HG02973 (cell line): ENCODE results near the gene CHST13.
A peak's percentile ranks its signal among the peaks of the same experiment; 100 is the strongest.

Experiments
- ATAC-seq: cut with Tn5 transposase; IDR thresholded peaks from one replicate; pipeline ENCODE4 v1.9.1; 2021; ENCODE audit warnings: moderate library complexity; ENCODE audit not compliant: unreplicated experiment

The CHST13 gene, protein sequence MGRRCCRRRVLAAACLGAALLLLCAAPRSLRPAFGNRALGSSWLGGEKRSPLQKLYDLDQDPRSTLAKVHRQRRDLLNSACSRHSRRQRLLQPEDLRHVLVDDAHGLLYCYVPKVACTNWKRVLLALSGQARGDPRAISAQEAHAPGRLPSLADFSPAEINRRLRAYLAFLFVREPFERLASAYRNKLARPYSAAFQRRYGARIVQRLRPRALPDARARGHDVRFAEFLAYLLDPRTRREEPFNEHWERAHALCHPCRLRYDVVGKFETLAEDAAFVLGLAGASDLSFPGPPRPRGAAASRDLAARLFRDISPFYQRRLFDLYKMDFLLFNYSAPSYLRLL

DNA sequence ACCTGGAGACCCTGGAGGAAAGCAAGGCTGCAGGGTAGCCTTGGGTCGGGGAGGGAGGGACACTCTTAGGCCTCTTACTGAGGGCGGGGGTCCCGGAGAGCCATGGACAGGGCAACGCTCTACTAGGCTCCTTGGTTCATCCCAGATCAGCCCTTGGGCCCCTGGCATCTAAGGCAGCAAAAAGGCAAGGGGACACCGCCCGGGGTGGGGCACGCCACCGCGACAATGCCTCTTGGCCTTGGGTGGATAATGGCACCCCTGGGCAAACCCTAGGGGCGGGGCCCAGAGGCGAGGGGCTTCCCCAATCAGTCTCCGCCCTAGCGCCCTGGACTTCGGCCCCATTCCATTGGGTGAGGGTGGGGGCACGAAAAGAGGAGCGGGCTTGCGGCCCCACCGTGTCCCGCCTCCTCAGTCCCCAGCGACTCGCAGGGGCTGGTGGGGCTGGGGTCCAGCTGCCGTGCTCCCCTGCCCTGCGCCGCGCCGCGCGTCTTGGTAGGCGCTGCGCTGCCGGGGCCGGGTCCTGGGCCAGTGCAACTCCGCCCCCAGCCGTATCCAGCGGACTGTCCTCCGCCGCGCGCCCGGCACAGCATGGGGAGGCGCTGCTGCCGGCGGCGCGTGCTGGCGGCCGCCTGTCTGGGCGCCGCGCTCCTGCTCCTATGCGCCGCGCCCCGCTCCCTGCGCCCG is at the start of gene CHST13:
Gene CHST13, plus strand, starts transcription at position 411 of the 684 bp plus-strand sequence. Its CDS starts 178 bp downstream, at position 589.
- ATAC-seq: no peak

DNA sequence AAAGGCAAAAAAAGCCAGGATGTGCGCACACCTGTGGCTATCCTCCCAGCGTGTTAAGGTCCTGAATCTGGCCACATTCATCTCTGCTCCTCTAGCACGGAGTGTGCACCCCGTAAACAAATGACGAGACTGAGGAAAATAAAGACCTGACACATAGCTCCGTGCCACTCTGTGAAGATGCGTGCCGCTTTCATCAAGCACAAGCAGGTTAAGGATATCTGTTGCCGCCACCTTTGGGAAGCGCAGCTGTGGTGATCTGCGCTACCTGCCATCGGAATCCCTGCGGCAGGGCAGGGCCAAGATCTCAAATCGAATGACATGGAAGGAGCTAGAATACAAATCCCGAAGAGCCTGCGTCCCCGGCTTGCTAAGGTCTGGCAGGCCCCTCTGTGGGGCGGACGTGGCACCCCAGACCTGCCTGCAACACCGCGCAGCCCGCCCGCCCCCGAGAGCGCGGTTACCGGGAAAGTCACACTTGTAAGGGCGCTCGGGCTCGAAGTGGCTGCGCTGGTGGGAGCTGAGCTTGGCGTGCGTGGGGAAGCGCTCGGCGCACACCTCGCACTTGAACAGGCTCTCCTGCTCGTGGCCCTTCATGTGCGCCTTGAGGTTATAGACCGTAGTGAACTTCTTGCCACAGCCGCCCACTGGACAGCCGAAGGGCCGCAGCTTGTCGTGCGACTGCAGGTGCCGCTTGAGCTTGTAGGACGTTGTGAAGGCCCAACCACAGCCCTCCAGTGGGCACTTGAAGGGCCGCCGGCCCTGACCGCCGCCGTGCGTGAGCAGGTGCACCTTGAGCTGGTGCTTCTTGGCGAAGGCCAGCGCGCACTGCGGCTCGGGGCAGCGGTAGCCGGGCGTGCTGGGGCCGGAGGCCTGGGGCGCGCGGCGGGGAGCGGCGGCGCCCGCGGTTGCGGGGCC is 49.2 kb upstream of the CHST13 start:
- peak; percentile 13 for ATAC-seq

DNA sequence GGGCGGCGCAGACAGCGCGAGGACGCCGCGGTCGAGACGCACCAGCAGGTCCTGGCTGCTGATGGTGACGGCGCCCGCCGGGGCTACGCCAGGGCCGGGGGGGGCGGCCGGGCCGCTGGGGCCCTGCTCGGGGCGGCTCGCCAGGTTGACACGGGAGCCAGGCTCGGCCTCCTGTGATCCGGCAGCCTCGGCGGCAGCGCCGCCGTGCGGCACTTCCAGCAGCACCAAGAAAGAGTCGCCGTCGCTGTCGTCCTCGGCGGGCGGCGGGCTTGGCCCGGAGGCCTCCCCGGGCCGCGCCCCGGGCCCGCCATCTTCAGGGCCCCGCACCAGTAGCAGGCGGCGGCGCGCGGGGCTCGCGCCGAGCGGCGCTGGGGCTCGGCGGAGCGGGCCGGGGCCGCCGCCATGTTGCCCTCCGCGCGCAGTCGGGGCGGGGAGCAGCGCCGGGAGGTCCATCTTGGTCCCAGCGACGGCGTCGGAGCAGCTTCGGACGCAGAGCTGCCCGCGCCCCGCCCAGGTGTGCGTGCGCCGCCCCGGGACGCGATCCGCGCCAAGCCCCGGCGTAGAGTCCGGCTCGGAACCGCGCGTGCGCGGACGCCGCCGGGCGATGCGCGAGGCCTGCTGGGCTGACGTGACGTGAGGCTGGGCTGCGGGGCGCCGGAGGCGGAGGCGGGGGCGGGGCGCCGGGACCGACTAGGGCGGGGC is 48.4 kb upstream of the CHST13 start, which contains the start of gene ZXDC:
Gene ZXDC, minus strand, starts transcription at position 479 of the 702 bp plus-strand sequence. Its CDS starts 26 bp downstream, at position 453.
- ATAC-seq: peak; percentile 68

- ATAC-seq: peak; percentile 31
These were observed 47.5 kb upstream of the CHST13 start for GRCh38 chr3:126476166-126477060.

DNA sequence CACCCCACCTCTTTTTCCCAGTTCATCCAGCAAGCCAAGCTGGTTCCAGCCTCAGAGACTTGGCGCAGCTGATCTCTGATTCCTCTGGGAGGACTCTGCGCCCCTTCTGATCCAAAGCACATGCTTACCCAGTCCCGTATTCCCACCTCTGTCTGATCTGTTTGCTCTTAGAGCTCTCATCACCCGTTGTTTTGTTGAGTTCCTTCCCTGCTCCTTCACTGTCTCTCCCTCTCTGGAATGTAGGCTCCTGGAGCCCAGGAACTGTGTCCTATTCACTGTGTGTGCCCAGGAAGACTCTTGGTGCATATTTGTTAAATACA is 46.9 kb upstream of the CHST13 start:
- ATAC-seq: no peak

GRCh38 chr3:126478581-126479310 is 45.2 kb upstream of the CHST13 start:
- no peak for ATAC-seq

DNA sequence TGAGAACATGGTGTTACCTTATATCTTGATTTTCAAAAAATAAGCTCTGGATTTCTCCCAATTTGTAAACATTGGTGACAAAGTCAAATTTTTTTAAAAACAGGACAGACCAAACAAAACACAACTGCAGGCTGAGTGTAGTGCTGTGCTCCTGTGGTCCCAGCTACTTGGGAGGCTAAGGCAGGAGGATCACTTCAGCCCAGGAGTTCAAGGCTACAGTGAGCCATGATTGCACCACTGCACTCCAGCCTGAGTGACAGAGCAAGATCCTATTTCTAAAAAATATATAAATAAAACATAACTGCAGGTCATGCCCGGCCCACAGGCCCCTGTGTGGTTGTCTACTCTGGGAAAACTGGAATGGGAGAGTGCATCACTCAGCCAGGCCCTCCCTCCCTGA is 44.3 kb upstream of the CHST13 start:
- no peak for ATAC-seq

- no peak for ATAC-seq
These were observed 43.7 kb upstream of the CHST13 start for GRCh38 chr3:126480206-126480605.

DNA sequence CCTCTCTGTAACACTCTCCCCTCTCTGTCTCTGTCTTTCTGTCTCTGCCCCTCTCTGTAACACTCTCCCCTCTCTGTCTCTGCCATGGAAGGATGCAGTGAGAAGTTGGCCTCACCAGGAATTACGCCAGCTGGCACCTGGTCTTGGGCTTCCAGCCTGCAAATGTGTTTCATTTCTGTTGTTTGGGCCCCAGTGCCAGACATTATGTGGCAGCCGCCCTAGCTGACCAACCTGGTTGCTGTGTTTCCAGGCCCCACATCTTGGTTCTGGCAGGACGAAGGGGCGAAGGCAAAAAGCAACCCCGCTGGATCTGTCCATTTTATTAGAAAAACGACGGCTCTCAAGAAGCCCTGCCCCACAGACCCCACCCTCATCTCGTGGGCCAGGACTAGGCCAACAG is 43.1 kb upstream of the CHST13 start:
- ATAC-seq: no peak

DNA sequence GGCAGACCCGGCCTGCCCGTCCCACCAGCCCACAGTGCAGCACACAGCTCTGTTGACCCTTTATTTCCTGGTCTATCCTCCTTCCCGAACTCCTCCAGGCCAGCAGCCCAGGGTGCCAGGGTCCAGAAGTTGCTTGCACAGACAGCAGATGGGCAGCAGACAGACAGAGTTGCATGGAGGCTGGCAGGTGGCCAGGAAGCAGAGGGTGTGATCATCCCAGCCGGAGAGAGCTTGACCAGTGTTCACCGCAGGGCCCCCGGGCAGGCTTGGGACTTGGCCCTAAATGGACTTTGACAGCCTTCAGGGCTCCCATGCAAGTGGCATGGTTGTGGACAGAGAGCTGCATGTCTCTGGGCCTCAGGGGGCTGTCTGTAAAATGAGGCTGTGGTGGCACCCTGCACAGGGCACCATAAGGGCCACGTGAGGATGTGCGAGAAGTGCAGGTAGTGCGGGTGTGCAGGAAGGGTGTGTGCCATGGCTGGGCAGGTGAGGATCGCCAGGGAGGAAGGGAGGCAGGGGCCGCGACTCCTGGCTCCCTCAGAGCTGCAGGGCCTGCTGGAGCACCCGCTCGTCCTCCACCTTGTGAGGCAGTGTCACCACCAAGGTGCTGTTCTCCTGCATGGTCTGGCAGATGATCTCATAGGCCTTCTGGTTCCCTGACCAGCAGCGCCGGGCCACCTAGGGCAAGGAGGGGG is 42.0 kb upstream of the CHST13 start:
- no peak for ATAC-seq

GRCh38 chr3:126482503-126483255 is 41.3 kb upstream of the CHST13 start:
- ATAC-seq: no peak

DNA sequence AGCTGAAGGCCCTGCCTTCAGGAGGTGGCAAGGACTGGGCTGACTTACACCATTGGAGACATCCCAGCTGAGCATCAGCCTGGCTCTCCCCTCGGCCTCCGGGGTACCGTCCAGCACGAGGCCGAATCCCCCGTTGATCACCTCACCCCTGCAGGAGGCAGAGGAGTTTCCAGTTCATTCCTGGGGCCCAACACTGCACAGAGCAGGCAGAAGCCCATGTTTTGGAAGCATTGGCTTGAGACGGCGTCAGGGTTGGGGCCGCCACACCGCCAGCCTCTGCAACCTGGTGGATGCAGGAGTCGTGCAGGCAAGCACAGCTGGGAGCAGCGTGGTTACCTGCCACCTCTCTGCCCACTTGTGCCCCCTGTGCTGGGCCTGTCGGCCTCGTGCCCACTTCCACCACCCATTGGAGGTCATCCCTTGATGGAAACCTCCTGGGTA is 40.6 kb upstream of the CHST13 start:
- no peak for ATAC-seq

GRCh38 chr3:126484148-126484547 is 39.8 kb upstream of the CHST13 start:
- ATAC-seq: no peak

GRCh38 chr3:126484662-126485061 is 39.3 kb upstream of the CHST13 start:
- no peak for ATAC-seq

- no peak for ATAC-seq
These were observed 38.6 kb upstream of the CHST13 start for GRCh38 chr3:126485176-126485897.

GRCh38 chr3:126485956-126486355 is 38.0 kb upstream of the CHST13 start:
- ATAC-seq: no peak

DNA sequence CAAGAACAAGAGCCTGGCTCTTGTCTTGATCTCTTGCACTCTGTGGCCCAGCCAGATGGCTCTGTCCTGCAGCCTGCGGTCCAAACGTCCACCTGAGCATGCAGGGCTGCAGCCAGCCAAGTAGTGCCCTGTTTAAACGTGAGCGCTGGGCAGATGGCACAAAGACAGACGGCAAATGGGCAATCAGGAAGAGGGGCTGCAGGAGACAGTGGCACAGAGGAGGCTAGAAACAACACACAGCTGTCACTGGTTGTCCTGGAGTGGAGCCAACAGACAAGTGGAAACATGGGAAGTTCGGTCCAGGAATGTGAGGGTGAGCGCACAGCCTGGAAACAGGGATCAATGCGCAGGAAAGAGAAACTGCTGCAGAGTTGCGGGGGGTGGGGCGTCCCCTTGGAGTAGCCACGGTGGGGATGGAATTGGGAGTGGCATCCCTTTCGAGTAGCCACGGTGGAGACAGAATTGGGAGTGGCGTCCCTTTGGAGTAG is 37.6 kb upstream of the CHST13 start:
- ATAC-seq: no peak
